Esophagus muscularis mucosa (tissue), 3 donors: ENCODE measurements around the gene TTLL5.
"Not testable (repeated sequence)": the region's sequence is repeated elsewhere in the genome, so short reads cannot be mapped to it uniquely, and the experiment has no call there.

Experiments used
- CTCF ChIP-seq, 3 experiments: fragments of 200-600 bp in 2 of 3; fragments of 450-650 bp in 1 of 3; sonication (generic) in 2 of 3; IDR thresholded peaks; one replicate each; pipeline ENCODE4 v1.5.1; 2017 to 2019; ENCODE audit warnings: antibody characterized with exemption in 3 of 3, mild to moderate bottlenecking in 2 of 3, moderate library complexity in 1 of 3
- POLR2A ChIP-seq: fragments of 450-650 bp; IDR thresholded peaks from one replicate; pipeline ENCODE4 v1.6.1; 2017; ENCODE audit warnings: antibody characterized with exemption, moderate library complexity, mild to moderate bottlenecking, low read depth
- POLR2AphosphoS5 ChIP-seq, 2 donors: sonication (generic); formaldehyde crosslinking; IDR thresholded peaks; one replicate each; pipeline ENCODE4 v1.6.1; 2017; ENCODE audit warnings: antibody characterized with exemption in 2 of 2

- TF ChIP-seq CTCF (IDR thresholded peaks at IDR 0.05); POLR2A; POLR2AphosphoS5 (IDR thresholded peaks at IDR 0.05): not testable (repeated sequence)
These were observed 185.6 kb downstream of the TTLL5 start for GRCh38 chr14:75846694-75847093.
